Choroid plexus epithelial cell (primary cell): Measurements from ENCODE around the gene FAM120A.

Experiments used
- DNase-seq: peaks from one replicate; pipeline ENCODE4 v3.0.0-alpha.2; 2010; ENCODE audit warnings: low read depth
- H3K4me3 ChIP-seq: 2 replicates; pipeline ENCODE4 v1.5.1; 2011; ENCODE audit warnings: low read depth, mild to moderate bottlenecking, control low read depth, low read length, moderate library complexity
- TF ChIP-seq, protein P1 (sequence below): conservative IDR thresholded peaks from 2 replicates; pipeline ENCODE4 v1.5.1; 2011; ENCODE audit warnings: low read depth, mild to moderate bottlenecking, control low read depth, inconsistent platforms, low read length, moderate library complexity

Gene FAM120A

DNA sequence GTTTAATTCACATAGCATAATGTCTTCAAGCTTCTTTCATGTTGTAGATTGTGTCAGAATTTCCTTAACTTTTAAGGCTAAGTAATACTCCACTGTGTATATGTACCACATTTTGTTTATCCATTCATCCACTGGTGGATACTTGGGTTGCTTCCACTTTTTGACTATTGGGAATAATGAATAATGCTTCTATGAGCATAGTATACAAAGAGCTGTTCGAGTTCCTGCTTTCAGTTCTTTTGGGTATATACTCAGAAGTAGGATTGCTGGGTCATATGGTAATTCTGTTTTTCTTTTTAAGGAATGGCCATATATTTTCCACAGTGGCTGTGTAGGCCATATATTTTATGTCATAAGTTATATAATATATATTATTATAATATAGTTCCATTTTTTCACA, 5.5 kb downstream of the FAM120A start:
- TF ChIP-seq, protein P1, sequence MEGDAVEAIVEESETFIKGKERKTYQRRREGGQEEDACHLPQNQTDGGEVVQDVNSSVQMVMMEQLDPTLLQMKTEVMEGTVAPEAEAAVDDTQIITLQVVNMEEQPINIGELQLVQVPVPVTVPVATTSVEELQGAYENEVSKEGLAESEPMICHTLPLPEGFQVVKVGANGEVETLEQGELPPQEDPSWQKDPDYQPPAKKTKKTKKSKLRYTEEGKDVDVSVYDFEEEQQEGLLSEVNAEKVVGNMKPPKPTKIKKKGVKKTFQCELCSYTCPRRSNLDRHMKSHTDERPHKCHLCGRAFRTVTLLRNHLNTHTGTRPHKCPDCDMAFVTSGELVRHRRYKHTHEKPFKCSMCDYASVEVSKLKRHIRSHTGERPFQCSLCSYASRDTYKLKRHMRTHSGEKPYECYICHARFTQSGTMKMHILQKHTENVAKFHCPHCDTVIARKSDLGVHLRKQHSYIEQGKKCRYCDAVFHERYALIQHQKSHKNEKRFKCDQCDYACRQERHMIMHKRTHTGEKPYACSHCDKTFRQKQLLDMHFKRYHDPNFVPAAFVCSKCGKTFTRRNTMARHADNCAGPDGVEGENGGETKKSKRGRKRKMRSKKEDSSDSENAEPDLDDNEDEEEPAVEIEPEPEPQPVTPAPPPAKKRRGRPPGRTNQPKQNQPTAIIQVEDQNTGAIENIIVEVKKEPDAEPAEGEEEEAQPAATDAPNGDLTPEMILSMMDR, result no peak
- no peak for DNase-seq
- H3K4me3 ChIP-seq, result no peak overlapping the region

DNA sequence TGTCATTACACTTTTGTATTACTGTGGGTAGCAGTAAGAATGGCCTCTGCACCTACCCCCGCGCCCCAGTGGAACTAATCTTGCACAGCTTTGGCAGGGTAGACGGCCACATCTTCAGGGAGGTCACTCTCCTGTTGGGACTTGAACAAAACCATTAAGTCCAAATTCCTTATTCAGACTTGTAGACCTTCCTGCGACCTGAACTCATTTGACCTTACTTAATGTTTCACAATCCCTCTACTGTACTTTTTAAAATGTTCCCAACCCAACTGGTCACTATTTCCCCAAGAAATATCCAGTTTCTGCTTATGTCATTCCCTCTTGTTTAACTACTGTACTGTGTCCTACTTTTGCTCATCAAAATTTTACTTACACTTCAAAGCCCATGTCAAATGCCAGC, 7.2 kb downstream of the FAM120A start:
- TF ChIP-seq, protein P1, result no peak
- peak; percentile 61 for DNase-seq
- H3K4me3 ChIP-seq, result no peak overlapping the region

DNA sequence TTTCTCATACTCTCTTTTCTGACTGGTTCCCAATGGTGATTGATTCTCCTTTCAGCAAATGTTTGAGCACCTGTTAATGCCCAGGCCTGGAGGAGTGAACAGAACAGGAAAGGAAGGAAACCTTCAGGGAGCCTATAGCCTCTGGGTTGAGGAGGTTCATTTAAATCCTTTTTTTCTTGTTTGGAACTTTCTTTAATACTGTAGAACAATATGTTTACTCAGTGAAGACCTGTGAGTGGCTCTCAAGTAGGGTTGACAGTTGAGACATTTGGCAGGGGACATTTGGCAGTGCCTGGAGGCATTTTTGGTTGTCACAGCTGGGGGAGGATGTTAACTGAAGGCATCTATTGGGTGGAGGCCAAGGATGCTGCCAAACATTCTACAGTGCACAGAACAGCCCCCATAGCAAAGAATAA, 8.0 kb downstream of the FAM120A start:
- no peak for DNase-seq
- TF ChIP-seq, protein P1, result no peak
- no peak overlapping the region for H3K4me3 ChIP-seq

DNA sequence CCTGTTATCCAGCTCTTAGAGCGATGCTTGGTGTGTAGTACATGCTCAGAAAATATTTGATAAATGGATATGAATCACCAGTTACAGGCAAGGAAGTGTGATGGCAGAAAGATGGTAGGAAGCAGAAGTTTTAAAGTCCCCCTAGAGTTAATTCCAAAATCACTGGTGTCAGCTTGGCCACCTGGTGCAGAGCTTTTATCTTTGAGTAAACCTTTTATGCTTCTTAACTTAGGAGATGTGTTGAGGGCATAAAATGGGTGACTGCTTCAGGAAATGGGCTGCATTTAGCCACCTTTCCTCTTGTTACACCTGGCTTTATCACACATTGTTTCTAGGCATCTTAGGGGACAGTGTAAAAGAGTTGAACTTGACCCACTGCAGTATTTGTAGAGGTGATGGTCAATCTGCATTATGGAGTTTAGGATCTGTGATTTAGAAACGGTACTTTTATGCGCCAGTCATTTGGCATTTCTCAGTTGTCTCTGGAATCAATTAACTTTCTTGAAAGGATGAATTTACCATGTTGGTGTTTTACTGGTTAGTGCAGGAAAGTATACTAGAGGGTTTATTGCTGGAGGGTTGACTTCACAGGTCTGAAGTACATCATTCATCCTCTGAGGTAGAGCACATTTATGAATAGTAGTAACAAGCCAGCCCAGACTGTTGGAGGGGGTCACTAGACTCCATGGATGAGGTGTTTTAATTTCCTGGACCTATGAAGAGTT, 9.4 kb downstream of the FAM120A start:
- H3K4me3 ChIP-seq, result no peak overlapping the region
- DNase-seq, result no peak
- TF ChIP-seq, protein P1, result no peak

DNA sequence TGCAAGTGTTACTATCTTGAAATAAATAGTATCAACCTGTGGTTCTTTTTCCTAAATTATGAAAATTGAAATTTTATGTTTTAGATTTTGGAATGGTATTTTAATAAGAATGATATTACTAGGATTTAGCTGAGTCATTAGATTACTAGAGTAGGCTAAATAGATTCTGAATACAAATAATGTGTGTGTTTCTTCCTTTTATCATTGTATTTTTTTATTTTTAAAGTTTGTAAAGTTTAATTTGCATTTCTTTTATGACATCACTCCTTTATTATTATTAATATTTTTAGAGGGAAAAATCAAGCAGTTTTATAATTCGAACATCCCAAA, 9.9 kb downstream of the FAM120A start:
- no peak overlapping the region for H3K4me3 ChIP-seq
- TF ChIP-seq, protein P1, result no peak
- DNase-seq, result no peak

DNA sequence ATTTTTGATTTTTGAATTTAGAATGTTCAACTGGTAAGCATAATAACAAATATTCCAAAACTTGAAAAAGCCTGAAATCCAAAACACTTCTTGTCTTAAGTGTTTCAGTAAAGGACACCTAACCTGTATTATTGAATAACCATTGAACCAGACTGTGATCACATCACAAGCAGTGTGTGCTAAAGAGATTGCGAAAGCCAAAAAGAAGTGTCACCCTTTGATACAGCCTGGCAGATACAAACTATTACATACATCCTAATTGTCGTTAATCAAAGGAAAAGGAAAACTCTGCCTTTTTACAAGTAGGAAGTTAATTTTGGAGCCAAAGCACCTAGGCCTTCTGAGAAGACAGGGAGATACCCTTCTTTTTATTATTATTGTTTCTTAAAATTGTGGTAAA, 10.3 kb downstream of the FAM120A start:
- TF ChIP-seq, protein P1, result no peak
- no peak for DNase-seq
- no peak overlapping the region for H3K4me3 ChIP-seq

DNA sequence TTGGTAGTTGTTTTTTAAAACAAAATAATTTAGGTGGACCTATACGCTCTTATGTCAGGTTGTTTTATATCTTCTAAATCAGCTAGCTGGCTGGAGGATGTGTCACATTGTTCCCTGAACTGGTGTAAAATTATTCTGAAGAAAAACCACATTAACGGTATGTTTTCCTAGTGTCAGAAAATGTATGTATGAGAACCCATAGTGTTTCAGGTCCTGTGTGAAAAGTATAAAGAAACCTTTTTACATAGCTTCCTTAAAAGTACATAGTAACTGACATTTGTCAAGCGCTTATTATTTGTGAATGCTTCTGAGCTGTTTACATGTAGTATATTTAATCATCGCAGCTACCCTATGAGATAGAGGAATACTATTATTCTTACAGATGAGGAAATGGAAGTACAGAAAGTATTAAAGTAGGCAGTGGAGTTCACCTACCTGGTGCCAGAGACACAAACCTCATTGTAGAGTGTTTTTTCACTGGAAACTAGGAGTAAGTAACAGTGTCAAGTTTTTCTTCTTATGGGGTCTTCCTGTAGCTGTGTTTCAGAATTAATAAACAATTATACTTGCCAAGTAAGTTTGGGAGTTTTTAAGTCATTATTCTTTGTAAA, 12.3 kb downstream of the FAM120A start:
- DNase-seq, result no peak
- H3K4me3 ChIP-seq, result no peak overlapping the region
- TF ChIP-seq, protein P1, result no peak
